Neutrophil (primary cell): ENCODE results near the gene RHOA.
A peak's percentile ranks its signal among the peaks of the same experiment; 100 is the strongest.
"Not testable (repeated sequence)": the region's sequence is repeated elsewhere in the genome, so short reads cannot be mapped to it uniquely, and the experiment has no call there.

Experiments used
- H3K27ac ChIP-seq: fragments of 200-600 bp; sonication (generic); 2 replicates; pipeline ENCODE4 v1.5.1; 2016; ENCODE audit warnings: mild to moderate bottlenecking, moderate library complexity
- H3K27me3 ChIP-seq: fragments of 200-600 bp; sonication (generic); 2 replicates; pipeline ENCODE4 v1.6.0; 2016; ENCODE audit warnings: mild to moderate bottlenecking
- H3K36me3 ChIP-seq: fragments of 200-600 bp; sonication (generic); 2 replicates; pipeline ENCODE4 v1.5.1; 2017
- H3K4me1 ChIP-seq, 2 experiments: fragments of 200-600 bp in 1 of 2; sonication (generic) in 1 of 2; 1 replicate in 1 of 2; 2 replicates in 1 of 2; pipeline versions ENCODE4 v1.5.1 to v1.6.1; 2013 to 2016; ENCODE audit warnings: low read depth in 1 of 2, low read length in 1 of 2, mild to moderate bottlenecking in 1 of 2, moderate library complexity in 1 of 2; ENCODE audit not compliant: control insufficient read depth in 1 of 2, insufficient read depth in 1 of 2
- H3K4me3 ChIP-seq, 2 experiments: fragments of 200-600 bp in 1 of 2; sonication (generic) in 1 of 2; 1 replicate in 1 of 2; 2 replicates in 1 of 2; pipeline ENCODE4 v1.5.1; 2013 to 2016; ENCODE audit warnings: low read depth in 1 of 2, low read length in 1 of 2, mild to moderate bottlenecking in 1 of 2, moderate library complexity in 1 of 2
- H3K9me3 ChIP-seq: fragments of 200-600 bp; sonication (generic); 2 replicates; pipeline ENCODE4 v1.5.1; 2016
- TF ChIP-seq, protein P1 (sequence below): fragments of 200-600 bp; sonication (generic); IDR thresholded peaks from 2 replicates; pipeline ENCODE4 v1.5.1; 2016; ENCODE audit warnings: antibody characterized with exemption

RHOA gene

DNA sequence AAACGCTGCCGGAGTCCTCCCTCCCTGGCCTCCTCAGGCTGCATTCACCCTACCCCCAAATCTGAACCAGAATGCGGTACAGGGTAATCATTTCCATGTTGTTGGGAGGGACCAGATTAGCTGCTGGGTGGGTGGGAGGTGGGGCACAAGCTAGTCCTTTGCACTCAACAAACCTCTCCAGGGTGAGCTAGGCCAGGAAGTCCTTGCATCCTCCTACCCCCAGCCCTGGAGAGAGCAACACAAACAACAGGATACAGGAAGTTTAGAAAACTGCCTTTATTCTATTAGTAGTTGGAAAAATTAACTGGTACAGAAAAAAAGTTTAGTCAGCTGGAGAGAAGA lies 52.9 kb downstream of the RHOA start:
- H3K27me3 ChIP-seq = no peaks in the 10 kb centered on the region
- H3K4me3 ChIP-seq = no peak overlapping the region
- TF ChIP-seq, protein P1, sequence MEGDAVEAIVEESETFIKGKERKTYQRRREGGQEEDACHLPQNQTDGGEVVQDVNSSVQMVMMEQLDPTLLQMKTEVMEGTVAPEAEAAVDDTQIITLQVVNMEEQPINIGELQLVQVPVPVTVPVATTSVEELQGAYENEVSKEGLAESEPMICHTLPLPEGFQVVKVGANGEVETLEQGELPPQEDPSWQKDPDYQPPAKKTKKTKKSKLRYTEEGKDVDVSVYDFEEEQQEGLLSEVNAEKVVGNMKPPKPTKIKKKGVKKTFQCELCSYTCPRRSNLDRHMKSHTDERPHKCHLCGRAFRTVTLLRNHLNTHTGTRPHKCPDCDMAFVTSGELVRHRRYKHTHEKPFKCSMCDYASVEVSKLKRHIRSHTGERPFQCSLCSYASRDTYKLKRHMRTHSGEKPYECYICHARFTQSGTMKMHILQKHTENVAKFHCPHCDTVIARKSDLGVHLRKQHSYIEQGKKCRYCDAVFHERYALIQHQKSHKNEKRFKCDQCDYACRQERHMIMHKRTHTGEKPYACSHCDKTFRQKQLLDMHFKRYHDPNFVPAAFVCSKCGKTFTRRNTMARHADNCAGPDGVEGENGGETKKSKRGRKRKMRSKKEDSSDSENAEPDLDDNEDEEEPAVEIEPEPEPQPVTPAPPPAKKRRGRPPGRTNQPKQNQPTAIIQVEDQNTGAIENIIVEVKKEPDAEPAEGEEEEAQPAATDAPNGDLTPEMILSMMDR = no peak
- no peaks in the 10 kb centered on the region for H3K9me3 ChIP-seq
- H3K36me3 ChIP-seq = peaks cover 63% of the 10 kb centered on the region
- H3K4me1 ChIP-seq = peaks cover 32 to 33% of the 10 kb centered on the region in 2 experiments
- peak overlapping the region; percentile 89 for H3K27ac ChIP-seq

DNA sequence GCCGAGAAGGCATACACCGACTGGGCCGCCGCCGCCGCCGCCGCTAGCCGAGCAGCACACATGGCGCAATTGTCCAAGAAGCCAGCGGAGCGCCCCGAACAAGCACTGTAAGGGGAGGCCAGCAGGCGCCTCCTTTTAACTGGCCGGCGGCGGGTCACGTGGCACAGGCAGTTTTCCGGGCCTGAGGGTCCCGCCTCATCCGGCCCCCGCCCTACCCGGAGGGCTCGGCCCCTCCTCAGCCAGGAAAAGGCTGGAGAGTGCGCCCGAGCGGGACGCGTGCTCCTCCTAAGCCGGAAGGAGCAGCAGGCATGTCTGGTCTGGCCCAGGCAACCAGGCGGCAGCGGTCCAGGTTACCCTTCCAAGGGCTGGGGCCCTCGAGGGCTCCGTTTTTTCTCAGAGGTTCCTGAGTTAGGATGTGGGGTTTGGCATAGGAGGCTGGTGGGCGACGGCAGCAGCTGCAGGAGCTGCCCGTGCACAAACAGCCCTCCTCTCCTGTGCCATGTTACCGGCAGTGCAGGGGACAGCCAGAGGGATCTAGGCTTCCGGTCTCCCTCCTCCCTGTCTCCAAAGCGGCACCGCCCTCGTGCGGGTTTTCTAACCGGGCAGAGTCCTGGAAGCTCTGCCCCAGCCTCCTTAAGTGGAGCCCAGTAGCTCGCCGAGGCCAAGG lies 53.4 kb downstream of the RHOA start, which contains the start of gene GPX1:
Gene GPX1 (minus strand): TSS at position 137 of the 667 bp plus-strand sequence. CDS start 75 bp downstream, at position 62.
- TF ChIP-seq, protein P1 = no peak
- Histone ChIP-seq H3K4me3 (peak within 1 kb of the TSS; percentile 65 to 68), H3K27me3 (no peaks in the 10 kb centered on the region), H3K9me3 (no peaks in the 10 kb centered on the region), H3K36me3 (peaks cover 58% of the 10 kb centered on the region), H3K27ac (peak within 1 kb of the TSS; percentile 89), H3K4me1 (peaks cover 32 to 33% of the 10 kb centered on the region in 2 experiments)

DNA sequence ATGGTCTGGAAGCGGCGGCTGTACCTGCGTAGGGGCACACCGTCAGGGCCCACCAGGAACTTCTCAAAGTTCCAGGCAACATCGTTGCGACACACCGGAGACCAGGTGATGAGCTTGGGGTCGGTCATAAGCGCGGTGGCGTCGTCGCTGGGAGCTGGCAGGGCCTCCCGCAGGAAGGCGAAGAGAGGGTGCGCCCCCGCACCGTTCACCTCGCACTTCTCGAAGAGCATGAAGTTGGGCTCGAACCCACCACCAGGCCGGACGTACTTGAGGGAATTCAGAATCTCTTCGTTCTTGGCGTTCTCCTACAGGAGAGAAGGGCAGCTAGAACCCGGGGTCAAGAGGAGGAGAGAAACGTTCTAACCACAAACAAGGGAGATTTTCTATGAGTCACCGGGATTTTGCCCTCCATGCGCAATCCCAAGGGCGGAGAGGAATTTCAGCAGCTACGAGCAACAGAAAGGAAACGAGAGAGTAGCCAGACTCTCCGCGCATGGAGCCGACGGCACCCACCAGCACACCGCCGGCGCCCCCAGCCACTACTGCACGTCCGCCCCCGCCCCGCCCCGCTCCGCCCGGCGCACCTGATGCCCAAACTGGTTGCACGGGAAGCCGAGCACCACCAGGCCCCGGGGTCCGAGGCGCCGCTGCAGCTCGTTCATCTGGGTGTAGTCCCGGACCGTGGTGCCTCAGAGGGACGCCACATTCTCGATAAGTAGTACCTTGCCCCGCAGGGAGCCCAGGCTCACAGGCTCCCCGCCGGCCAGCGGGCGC lies 54.1 kb downstream of the RHOA start:
- Histone ChIP-seq H3K36me3 (peaks cover 50% of the 10 kb centered on the region), H3K27ac (peak overlapping the region; percentile 89), H3K4me3 (peak overlapping the region; percentile 65 to 68), H3K4me1 (peaks cover 36 to 38% of the 10 kb centered on the region in 2 experiments)
- not testable (repeated sequence) for H3K9me3 ChIP-seq, H3K27me3 ChIP-seq

DNA sequence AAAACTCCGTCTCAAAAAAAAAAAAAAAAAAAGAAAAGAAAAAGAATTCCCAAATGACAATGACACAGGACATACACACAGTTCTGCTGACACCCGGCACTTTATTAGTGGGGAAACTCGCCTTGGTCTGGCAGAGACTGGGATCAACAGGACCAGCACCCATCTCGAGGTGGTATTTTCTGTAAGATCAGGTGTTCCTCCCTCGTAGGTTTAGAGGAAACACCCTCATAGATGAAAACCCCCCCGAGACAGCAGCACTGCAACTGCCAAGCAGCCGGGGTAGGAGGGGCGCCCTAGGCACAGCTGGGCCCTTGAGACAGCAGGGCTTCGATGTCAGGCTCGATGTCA lies 54.7 kb downstream of the RHOA start:
- Histone ChIP-seq H3K4me1 (peaks cover 42 to 44% of the 10 kb centered on the region in 2 experiments), H3K4me3 (peak overlapping the region; percentile 65 to 68), H3K36me3 (peaks cover 45% of the 10 kb centered on the region), H3K27ac (peak overlapping the region; percentile 89)
- H3K9me3 ChIP-seq, H3K27me3 ChIP-seq: not testable (repeated sequence)

DNA sequence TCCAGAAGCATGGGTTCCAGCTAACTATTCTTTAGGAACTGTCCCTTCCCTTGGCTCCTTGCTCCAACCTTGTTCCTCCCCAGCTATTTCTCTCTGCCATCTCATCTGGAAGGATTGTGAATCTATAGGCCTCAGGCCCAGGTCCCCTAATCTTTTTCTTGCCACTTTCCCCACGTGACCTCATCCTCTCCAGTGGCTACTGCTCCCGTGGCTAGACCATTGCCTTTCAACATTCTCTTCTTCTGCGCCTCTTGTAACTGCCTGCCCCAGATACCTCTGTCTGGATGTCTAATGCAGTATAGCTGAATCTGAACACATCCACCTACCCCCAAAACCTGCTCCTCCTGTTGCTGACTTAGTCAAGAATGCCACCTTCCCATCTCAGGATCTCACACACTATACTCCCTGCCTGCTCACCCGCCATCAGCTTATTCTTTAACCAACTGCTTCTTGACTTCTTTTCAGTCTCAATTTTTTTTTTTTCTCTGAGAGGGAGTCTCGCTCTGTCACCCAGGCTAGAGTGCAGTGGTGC lies 58.8 kb downstream of the RHOA start:
- no peak overlapping the region for H3K4me3 ChIP-seq
- peak overlapping the region; percentile 92 for H3K27ac ChIP-seq
- H3K36me3 ChIP-seq = peaks cover 5% of the 10 kb centered on the region
- H3K9me3 ChIP-seq = no peaks in the 10 kb centered on the region
- H3K4me1 ChIP-seq = peaks cover 70 to 72% of the 10 kb centered on the region in 2 experiments
- TF ChIP-seq, protein P1 = no peak
- H3K27me3 ChIP-seq = no peaks in the 10 kb centered on the region

DNA sequence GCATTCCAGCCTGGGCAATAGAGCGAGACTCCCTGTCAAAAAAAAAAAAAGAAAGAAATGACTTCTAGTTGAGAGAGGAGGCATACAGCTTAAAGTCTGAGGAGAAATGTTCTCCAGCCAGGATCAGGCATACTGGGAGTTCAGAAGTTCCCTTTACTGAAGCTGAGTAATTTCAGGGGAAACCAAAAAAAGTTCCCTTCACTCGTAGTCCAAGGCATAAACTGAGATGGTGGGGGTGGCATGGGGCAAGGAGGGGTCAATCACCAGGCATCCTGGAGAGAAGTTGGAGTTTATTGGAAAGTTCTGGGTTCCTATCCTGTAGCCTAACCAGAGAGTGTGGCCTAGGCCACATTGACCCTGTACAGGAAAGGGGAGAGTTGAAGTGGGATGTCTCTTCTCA lies 59.5 kb downstream of the RHOA start:
- Histone ChIP-seq H3K27me3 (no peaks in the 10 kb centered on the region), H3K4me1 (peaks cover 70 to 72% of the 10 kb centered on the region in 2 experiments), H3K27ac (peak overlapping the region; percentile 92), H3K36me3 (peaks cover 5% of the 10 kb centered on the region), H3K4me3 (peak overlapping the region in 1 of 2 experiments; percentile 46), H3K9me3 (no peaks in the 10 kb centered on the region)
- TF ChIP-seq, protein P1 = no peak
